ENCODE measurements around the gene TRIM54. TPM values are rescaled to one million over a fixed set of nuclear protein-coding genes. Genes with fewer than 3 reads are reported as not detected.
"Not testable (repeated sequence)": the region's sequence is repeated elsewhere in the genome, so short reads cannot be mapped to it uniquely, and the experiment has no call there.

The TRIM54 gene
- total RNA-seq, 1 experiment from 2014 or later = 0.51 TPM

- H3K9ac ChIP-seq (ENCODE audit: low read length) = no peak overlapping the region
- no peak overlapping the region for H3K4me3 ChIP-seq (ENCODE audit: low read length)
- DNase-seq (no peak), ATAC-seq (no peak)
- H2AFZ ChIP-seq (ENCODE audit: low read length) = no peak overlapping the region
- no peaks in the 10 kb centered on the region for H3F3A ChIP-seq (ENCODE audit: low read length, unreplicated experiment)
- no TSS peak for BruUV-seq (replicated peaks)
- H3K27ac ChIP-seq (ENCODE audit: low read length) = no peak overlapping the region
- ChIA-PET CTCF (no interaction called here), POLR2A (ENCODE audit: unreplicated experiment) (no interaction called here)
- H3K4me2 ChIP-seq (ENCODE audit: low read length) = no peak overlapping the region
- no peaks in the 10 kb centered on the region for H3K27me3 ChIP-seq (ENCODE audit: low read length)
- intact Hi-C loops (cut with micrococcal nuclease) = no loop called here
- H3K36me3 ChIP-seq (ENCODE audit: low read depth, low read length) = peaks cover 2% of the 10 kb centered on the region; the same call in 1 of the 2 replicates
- no peak for TF ChIP-seq CTCF (conservative IDR thresholded peaks at IDR 0.05; ENCODE audit: low read depth, low read length)
- TF ChIP-seq EZH2 (IDR thresholded peaks at IDR 0.05; ENCODE audit: low read length, unreplicated experiment) = no peak
- TF ChIP-seq EZH2phosphoT487 (IDR thresholded peaks at IDR 0.05; ENCODE audit: borderline replicate concordance, low read length) = no peak
- H3K79me2 ChIP-seq (ENCODE audit: low read length) = peaks cover 91% of the 10 kb centered on the region
- H4K20me1 ChIP-seq (ENCODE audit: low read length) = peaks cover 16% of the 10 kb centered on the region
- no peaks in the 10 kb centered on the region for H3K9me2 ChIP-seq (replicated peaks; ENCODE audit: low read length)
- peaks cover 20% of the 10 kb centered on the region for H3K4me1 ChIP-seq (ENCODE audit: insufficient read depth, low read length)
- no peaks in the 10 kb centered on the region for H3K9me3 ChIP-seq (ENCODE audit: low read length)
Observed at GRCh38 chr2:27351802-27352598, 69.8 kb downstream of the TRIM54 start.

GRCh38 chr2:27353386-27353761, 71.1 kb downstream of the TRIM54 start:
- H3F3A ChIP-seq (ENCODE audit: low read length, unreplicated experiment); CTCF ChIA-PET; DNase-seq; BruUV-seq (replicated peaks); H3K9ac ChIP-seq (ENCODE audit: low read length); H3K9me3 ChIP-seq (ENCODE audit: low read length); POLR2A ChIA-PET (ENCODE audit: unreplicated experiment); intact Hi-C loops (cut with micrococcal nuclease); H3K4me3 ChIP-seq (ENCODE audit: low read length); H3K27me3 ChIP-seq (ENCODE audit: low read length); H3K27ac ChIP-seq (ENCODE audit: low read length); ATAC-seq; H3K36me3 ChIP-seq (ENCODE audit: low read depth, low read length); H3K9me2 ChIP-seq (replicated peaks; ENCODE audit: low read length); H2AFZ ChIP-seq (ENCODE audit: low read length): not testable (repeated sequence)
- Histone ChIP-seq H3K79me2 (ENCODE audit: low read length) (peaks cover 91% of the 10 kb centered on the region), H3K4me2 (ENCODE audit: low read length) (peak overlapping the region; percentile 91; the same call in 1 of the 2 replicates), H4K20me1 (ENCODE audit: low read length) (peaks cover 13% of the 10 kb centered on the region), H3K4me1 (ENCODE audit: insufficient read depth, low read length) (peaks cover 28% of the 10 kb centered on the region)

GRCh38 chr2:27353762-27354596, 71.8 kb downstream of the TRIM54 start:
- peak overlapping the region; percentile 36; the same call in 1 of the 2 replicates for H3K27ac ChIP-seq (ENCODE audit: low read length)

More at GRCh38 chr2:27353762-27354596, 71.8 kb downstream of the TRIM54 start:
- CTCF ChIA-PET = interaction anchor here (0.7 kb wide), 1 partner anchor 330 kb away, joined by 3 read pairs; no protein-coding TSS in a partner anchor
- ATAC-seq (no peak), DNase-seq (peak; percentile 35)
- H3K4me3 ChIP-seq (ENCODE audit: low read length) = peak overlapping the region; percentile 77; the same call in 1 of the 2 replicates
- intact Hi-C loops (cut with micrococcal nuclease) = no loop called here
- H3K79me2 ChIP-seq (ENCODE audit: low read length) = peaks cover 92% of the 10 kb centered on the region
- TF ChIP-seq CTCF (conservative IDR thresholded peaks at IDR 0.05; ENCODE audit: low read depth, low read length) (no peak), EZH2phosphoT487 (IDR thresholded peaks at IDR 0.05; ENCODE audit: borderline replicate concordance, low read length) (no peak), EZH2 (IDR thresholded peaks at IDR 0.05; ENCODE audit: low read length, unreplicated experiment) (no peak)
- peaks cover 28% of the 10 kb centered on the region for H3K4me1 ChIP-seq (ENCODE audit: insufficient read depth, low read length)
- H3F3A ChIP-seq (ENCODE audit: low read length, unreplicated experiment) = no peaks in the 10 kb centered on the region
- no TSS peak for BruUV-seq (replicated peaks)
- no peaks in the 10 kb centered on the region for H3K9me2 ChIP-seq (replicated peaks; ENCODE audit: low read length)
- POLR2A ChIA-PET (ENCODE audit: unreplicated experiment) = interaction anchor here (0.6 to 0.7 kb wide), 2 partner anchors 27 to 536 kb away, joined by 4 to 12 read pairs; partner anchors contain the start of genes BABAM2, RBKS and ZNF513
- no peaks in the 10 kb centered on the region for H3K9me3 ChIP-seq (ENCODE audit: low read length)
- no peak overlapping the region for H3K9ac ChIP-seq (ENCODE audit: low read length)
- H3K27me3 ChIP-seq (ENCODE audit: low read length) = no peaks in the 10 kb centered on the region
- H3K4me2 ChIP-seq (ENCODE audit: low read length) = peak overlapping the region; percentile 91
- no peak overlapping the region for H2AFZ ChIP-seq (ENCODE audit: low read length)
- H3K36me3 ChIP-seq (ENCODE audit: low read depth, low read length) = no peaks in the 10 kb centered on the region
- H4K20me1 ChIP-seq (ENCODE audit: low read length) = peaks cover 13% of the 10 kb centered on the region

All from PC-3 (cell line).